Measurements from ENCODE around the gene SUB1.

GRCh38 chr5:32618962-32619361 is 33.6 kb downstream of the SUB1 start:
- TF ChIP-seq CTCF (IDR thresholded peaks at IDR 0.05; ENCODE audit: insufficient read depth, low read depth, low read length): no peak
- no peak for TF ChIP-seq EZH2 (IDR thresholded peaks at IDR 0.05; ENCODE audit: insufficient read depth, low read length)
